ENCODE results near the gene ARF1. TPM values are rescaled to one million over a fixed set of nuclear protein-coding genes. Genes with fewer than 3 reads are reported as not detected.

ARF1 gene
- polyA plus RNA-seq, 4 donors, result 311 to 414 (median 343) TPM

- no peak for DNase-seq (ENCODE audit: low read depth in 4 of 4, low spot score in 2 of 4)
Observed at GRCh38 chr1:228048659-228049298, 33.7 kb upstream of the ARF1 start.

DNA sequence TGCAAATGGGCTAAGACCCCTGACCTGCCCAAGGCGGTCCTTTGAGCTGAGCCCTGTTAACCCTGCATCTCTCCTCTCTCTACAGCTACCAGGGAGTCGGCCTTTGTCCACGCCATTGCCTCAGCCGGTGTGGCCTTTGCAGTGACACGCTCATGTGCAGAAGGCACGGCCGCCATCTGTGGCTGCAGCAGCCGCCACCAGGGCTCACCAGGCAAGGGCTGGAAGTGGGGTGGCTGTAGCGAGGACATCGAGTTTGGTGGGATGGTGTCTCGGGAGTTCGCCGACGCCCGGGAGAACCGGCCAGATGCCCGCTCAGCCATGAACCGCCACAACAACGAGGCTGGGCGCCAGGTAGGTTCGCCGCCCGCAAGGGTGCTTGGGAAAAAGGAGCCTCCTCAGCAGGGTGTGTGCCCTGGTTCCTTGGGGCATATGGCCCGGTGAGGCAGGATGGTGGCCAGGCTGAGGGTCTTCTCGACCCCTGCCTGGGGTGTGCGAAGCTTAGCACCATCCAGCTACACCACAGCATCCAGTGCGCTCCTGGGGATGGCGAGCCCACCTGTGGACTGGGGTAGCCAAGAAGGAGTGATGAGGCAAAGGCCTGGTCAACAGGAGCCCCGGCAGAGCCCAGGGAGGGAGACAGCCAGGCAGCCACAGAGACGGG is 31.8 kb upstream of the ARF1 start:
- no peak for DNase-seq (ENCODE audit: low read depth in 4 of 4, low spot score in 2 of 4)

GRCh38 chr1:228058172-228058948 is 24.1 kb upstream of the ARF1 start:
- DNase-seq (ENCODE audit: low read depth in 4 of 4, low spot score in 2 of 4), result no peak

DNA sequence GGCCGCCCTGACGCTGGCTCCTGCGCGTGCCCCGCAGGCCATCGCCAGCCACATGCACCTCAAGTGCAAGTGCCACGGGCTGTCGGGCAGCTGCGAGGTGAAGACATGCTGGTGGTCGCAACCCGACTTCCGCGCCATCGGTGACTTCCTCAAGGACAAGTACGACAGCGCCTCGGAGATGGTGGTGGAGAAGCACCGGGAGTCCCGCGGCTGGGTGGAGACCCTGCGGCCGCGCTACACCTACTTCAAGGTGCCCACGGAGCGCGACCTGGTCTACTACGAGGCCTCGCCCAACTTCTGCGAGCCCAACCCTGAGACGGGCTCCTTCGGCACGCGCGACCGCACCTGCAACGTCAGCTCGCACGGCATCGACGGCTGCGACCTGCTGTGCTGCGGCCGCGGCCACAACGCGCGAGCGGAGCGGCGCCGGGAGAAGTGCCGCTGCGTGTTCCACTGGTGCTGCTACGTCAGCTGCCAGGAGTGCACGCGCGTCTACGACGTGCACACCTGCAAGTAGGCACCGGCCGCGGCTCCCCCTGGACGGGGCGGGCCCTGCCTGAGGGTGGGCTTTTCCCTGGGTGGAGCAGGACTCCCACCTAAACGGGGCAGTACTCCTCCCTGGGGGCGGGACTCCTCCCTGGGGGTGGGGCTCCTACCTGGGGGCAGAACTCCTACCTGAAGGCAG is 23.4 kb upstream of the ARF1 start:
- DNase-seq (ENCODE audit: low read depth in 4 of 4, low spot score in 2 of 4), result no peak

- peak in 1 of 4 donors; percentile 28 for DNase-seq (ENCODE audit: low read depth in 4 of 4, low spot score in 2 of 4)
Observed at GRCh38 chr1:228059634-228060457, 22.7 kb upstream of the ARF1 start.

GRCh38 chr1:228060458-228061190 is 21.9 kb upstream of the ARF1 start:
- no peak for DNase-seq (ENCODE audit: low read depth in 4 of 4, low spot score in 2 of 4)

DNA sequence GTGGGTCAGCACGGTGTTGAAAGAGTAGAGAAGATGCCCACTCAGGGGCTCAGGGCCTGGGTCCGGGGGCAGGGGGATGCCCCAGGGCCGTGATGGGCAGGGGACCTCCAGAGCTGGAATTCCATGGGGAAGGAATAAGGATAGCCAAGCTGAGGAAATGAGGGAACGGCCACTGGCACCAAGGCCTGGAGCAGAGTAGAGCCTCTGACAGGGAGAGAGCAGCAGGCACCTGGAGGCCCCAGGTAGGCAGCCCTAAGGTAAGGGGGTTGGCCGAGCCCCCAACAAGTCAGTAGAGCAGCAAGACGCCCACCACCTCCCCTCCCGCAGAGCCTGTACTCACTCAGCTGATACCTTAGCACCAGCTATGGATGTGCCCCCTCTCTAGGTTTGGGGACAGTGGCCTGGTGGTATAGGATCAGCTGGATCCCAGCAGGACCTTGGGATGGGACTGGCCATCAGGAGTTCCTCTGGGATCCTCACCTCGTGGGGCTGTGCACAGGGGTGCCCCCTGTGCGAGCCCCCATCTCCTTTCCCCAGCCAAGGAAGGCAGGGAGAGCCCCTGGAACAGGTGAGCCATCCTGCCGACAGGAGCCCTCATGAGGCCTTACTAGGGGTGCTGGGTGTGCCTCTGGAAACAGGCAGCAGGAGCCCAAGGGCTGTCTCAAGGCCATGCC is 21.0 kb upstream of the ARF1 start:
- DNase-seq (ENCODE audit: low read depth in 4 of 4, low spot score in 2 of 4), result no peak

DNA sequence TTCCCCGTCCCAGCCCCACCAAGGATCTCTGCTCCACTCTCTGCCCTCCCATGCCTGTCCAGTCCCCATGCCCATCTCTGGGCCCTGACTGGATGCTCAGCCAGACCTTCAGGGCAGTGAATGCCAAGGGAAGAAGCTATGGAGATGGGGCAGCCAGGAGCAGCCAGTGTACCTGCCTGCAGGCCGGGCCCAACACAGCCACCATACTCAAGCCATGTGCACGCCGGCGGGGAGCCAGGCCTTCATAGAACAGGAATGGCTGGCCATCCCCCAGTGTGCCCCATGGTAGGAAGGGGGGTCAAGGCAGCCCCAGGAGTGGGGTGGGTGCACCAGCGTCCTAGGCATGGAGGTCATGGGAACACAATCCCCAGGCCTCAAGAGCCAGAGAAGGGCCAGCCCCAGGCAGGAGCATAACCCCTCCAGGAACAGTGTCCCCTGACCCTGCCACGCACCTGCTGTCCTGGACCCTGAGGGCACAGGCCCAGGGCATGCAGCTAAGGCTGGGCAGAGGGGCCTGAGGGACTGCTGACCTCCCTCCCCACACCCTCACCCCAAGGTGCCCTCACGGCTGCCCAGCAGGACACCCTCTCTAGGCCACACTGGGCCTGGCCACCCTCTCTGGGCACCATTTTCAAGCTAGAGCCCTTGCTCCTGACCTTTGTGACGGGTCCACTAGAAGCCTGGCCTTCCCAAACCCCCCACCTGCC is 20.3 kb upstream of the ARF1 start:
- DNase-seq (ENCODE audit: low read depth in 4 of 4, low spot score in 2 of 4), result no peak

GRCh38 chr1:228062812-228063211 is 19.7 kb upstream of the ARF1 start:
- no peak for DNase-seq (ENCODE audit: low read depth in 4 of 4, low spot score in 2 of 4)

DNA sequence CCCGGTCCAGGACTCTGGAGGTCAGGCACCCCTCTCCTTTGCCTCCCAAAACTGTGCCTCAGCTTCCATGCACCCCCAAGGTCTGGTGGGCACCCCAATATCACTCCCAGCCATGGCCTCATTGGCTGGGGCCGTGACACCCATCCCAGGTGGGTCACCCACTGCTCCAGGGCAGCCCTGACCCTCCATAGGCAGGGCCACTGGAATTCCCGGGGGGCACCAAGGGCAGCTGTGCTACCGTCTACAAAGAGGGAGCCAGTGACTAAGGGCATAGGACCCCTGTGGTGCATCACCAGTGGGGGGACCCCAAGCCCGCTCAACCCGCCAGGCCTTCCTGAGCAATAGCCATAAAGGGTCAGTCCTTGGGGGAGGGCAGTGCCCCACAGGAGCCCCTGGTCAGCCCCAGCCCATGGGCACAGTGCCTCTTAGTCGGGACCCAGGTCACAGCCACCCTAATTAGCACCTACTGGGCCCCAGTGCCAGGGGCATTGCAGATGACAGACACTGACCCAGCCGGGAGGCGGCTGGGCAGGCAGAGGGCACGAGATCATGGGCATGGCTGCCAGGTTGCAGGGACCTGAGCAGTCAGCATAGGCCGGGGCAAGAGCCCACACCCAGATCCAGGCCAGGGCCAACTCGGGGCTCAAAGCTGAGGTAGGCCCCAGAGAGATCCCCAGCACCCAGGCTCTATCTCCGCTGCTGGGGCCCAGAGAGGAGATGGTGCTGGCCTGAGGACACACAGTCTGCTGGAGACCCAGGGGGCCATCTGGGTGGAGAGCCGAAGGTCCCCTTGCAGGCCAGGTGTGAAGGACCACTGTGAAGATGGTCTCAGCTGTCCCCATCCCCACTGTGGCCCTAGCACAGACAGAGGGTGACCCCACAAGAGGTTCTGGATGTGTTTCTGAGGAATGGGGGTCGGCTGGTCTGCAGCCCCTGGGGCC is 19.0 kb upstream of the ARF1 start:
- no peak for DNase-seq (ENCODE audit: low read depth in 4 of 4, low spot score in 2 of 4)

DNA sequence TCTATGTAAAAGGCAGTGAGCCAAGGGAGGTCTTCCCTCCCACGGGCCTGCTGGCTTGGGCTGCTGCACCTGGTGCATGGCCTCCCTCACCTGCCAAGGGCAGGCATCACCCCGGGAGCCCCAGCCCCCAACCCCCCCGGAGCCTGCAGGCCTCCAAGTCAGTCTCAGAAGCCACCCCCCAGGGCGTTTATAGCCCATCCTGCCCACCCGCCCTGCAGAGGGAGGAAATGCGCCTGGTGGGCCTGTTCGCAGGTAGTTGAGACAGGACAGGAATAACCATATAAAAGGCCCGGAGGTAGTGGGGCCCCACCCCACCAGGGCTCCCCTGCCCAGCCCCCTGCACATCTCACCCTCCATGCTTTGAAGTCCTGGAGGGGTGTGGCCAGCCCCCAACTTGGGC is 18.2 kb upstream of the ARF1 start:
- DNase-seq (ENCODE audit: low read depth in 4 of 4, low spot score in 2 of 4), result no peak

DNA sequence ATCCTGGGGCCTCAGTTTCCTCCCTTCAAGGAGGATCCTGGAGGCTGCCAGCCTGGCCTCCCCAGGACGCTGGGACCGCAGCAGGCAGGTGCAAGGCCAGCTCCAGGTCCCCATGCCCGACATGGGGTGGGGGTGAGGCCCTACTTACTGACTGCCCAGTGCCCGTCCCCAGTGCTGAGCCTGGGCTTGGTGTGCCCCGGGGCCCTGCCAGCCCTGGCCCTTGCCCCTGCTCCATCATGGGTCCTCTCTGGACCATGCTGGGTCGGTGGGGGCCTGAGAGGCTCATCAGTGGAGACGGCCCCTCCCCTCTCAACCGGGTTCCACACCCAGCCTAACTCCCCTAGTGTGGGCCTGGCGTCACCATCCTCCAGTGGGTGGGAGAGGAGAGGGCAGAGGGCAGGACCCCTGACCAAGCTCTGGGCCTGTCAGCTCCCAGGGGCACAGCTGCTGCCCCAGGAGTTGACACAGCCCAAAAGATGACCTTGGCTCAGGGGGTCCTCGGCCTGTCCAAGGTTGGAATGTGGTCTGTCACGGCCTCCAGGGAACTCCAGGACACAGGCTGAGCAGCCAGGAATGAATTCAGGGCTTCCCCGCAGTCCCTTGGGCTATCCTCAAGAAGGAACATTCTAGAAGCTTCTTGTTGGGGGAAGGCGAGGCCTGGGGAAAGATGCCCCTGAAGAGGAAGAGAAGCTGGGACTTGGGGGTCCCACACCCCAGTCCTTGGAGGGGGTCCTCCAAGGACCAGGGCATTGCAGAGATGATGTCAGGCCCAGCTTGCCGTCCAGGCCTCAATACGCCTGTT is 17.6 kb upstream of the ARF1 start:
- DNase-seq (ENCODE audit: low read depth in 4 of 4, low spot score in 2 of 4), result no peak

DNA sequence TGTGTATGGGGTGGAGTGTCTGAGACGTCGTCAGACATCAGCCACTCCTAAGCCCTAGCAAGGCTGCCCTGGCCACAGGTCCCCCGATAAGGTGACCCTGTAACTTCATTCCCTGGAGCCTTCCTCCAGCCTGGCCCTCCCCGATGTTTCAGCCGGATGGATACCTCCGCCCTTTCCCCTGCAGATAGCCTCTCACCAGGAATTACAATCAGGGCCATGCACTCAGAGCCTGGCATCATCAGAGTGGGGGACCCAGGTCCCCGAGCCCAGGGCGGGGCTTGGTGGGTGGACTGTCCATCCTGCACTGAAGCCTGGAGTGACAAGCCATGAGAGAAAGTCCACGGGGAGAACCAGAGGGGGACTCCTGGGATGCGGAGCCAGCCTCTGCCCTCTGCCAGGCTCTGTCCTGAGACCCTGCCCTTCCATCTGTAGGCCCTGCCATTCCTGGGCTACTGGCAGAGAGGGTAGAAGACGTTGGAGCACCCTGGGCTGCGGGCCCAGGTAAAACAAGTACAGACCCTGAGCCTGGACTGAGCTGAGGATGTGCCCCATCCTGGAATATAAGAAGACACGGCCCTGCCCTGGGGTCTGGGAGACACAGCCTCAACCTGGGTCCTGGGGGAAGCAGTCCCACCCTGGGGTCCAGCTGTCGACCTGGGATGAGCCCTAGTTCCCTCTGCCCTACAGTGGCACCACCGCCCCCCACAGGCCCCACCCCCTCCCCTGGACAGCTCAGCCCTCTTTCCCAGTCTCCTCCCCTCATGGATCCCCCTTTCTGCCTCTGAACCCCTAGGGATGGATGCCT is 16.8 kb upstream of the ARF1 start:
- DNase-seq (ENCODE audit: low read depth in 4 of 4, low spot score in 2 of 4), result no peak

DNA sequence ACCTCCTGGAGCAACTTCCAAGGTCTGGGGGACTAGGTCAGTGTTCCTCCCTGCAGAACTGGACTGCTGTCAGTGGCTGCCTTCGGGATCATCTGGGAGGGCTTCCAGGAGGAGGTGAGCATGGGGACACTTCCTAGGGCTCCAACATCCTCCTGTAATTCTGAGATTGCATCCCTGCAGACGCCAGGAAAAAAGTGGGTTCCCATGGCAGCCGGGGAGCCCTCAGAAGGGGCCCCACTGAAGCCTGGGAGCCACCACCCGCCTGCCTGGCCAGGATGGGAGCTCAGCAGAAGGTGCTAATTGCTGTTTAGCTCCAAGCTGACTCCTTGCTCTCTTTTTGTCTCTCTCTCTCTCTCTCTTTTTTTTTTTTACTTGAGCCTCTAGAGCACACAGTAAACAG is 16.1 kb upstream of the ARF1 start:
- no peak for DNase-seq (ENCODE audit: low read depth in 4 of 4, low spot score in 2 of 4)

GRCh38 chr1:228066891-228067654 is 15.4 kb upstream of the ARF1 start:
- DNase-seq (ENCODE audit: low read depth in 4 of 4, low spot score in 2 of 4), result no peak

All from left renal cortex interstitium (tissue), 4 donors.